GM21528 (cell line): ENCODE data around the gene SCN4A.
"Not testable (repeated sequence)": the region's sequence is repeated elsewhere in the genome, so short reads cannot be mapped to it uniquely, and the experiment has no call there.

Source experiments
- ATAC-seq: cut with Tn5 transposase; IDR thresholded peaks from one replicate; pipeline ENCODE4 v1.9.1; 2021; ENCODE audit warnings: mild to moderate bottlenecking, moderate library complexity; ENCODE audit not compliant: unreplicated experiment, low FRiP score

SCN4A gene

GRCh38 chr17:63987221-63988126 is 14.8 kb upstream of the SCN4A start:
- ATAC-seq: no peak

GRCh38 chr17:63986821-63987220 is 14.1 kb upstream of the SCN4A start:
- no peak for ATAC-seq

GRCh38 chr17:63985387-63986140 is 12.8 kb upstream of the SCN4A start:
- no peak for ATAC-seq

GRCh38 chr17:63984651-63985386 is 12.1 kb upstream of the SCN4A start:
- ATAC-seq: no peak

GRCh38 chr17:63984236-63984635 is 11.5 kb upstream of the SCN4A start:
- no peak for ATAC-seq

GRCh38 chr17:63983320-63983719 is 10.6 kb upstream of the SCN4A start:
- ATAC-seq: no peak

- not testable (repeated sequence) for ATAC-seq
Observed at GRCh38 chr17:63982641-63983040, 9.9 kb upstream of the SCN4A start.

- ATAC-seq: no peak
Observed at GRCh38 chr17:63978272-63979200, 5.8 kb upstream of the SCN4A start.

GRCh38 chr17:63976702-63977101 is 4.0 kb upstream of the SCN4A start:
- no peak for ATAC-seq

GRCh38 chr17:63975541-63976092 is 2.9 kb upstream of the SCN4A start:
- ATAC-seq: no peak

- ATAC-seq: no peak
Observed at GRCh38 chr17:63974594-63975192, 2.0 kb upstream of the SCN4A start.

GRCh38 chr17:63973930-63974593 is 1.3 kb upstream of the SCN4A start:
- ATAC-seq: no peak

GRCh38 chr17:63973247-63973646 is 529 bp upstream of the SCN4A start:
- no peak for ATAC-seq

- ATAC-seq: no peak
Observed at GRCh38 chr17:63969278-63969677, 3.4 kb downstream of the SCN4A start.

GRCh38 chr17:63967953-63968352 is 4.8 kb downstream of the SCN4A start:
- ATAC-seq: no peak

GRCh38 chr17:63966646-63967264 is 6.0 kb downstream of the SCN4A start:
- no peak for ATAC-seq

GRCh38 chr17:63963123-63963522 is 9.6 kb downstream of the SCN4A start:
- no peak for ATAC-seq

- no peak for ATAC-seq
Observed at GRCh38 chr17:63962298-63962744, 10.4 kb downstream of the SCN4A start.
